ENCODE measurements around the gene PLN.

Gene PLN

GRCh38 chr6:118559659-118560058 lies 11.6 kb downstream of the PLN start:
- no peak for DNase-seq (ENCODE audit: low read depth)
- TF ChIP-seq CTCF (IDR thresholded peaks at IDR 0.05; ENCODE audit: insufficient read depth, low read depth, low read length, missing control alignments): no peak
- H3K4me3 ChIP-seq (ENCODE audit: low read length): no peak overlapping the region

GRCh38 chr6:118562248-118562647 lies 14.2 kb downstream of the PLN start:
- TF ChIP-seq CTCF (IDR thresholded peaks at IDR 0.05; ENCODE audit: insufficient read depth, low read depth, low read length, missing control alignments): no peak
- no peak overlapping the region for H3K4me3 ChIP-seq (ENCODE audit: low read length)
- no peak for DNase-seq (ENCODE audit: low read depth)

DNA sequence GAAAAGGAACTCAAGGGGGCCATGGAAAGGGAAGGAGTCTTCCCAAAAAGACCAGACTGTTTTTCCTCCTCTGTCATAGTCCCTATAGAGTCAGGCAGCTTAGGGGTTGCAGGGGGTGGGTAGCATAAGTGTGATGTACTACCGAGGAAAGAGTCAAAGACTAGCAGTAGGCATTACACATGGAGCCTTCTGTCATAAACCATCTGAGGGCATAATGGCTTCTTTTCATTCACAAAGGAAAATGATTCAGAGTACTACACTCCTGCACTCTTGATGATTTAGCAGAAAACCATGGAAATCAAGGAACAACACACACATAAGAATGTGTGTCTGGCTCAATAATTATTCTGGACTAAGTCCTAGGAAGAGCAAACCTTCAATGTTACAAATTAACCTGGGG lies 14.9 kb downstream of the PLN start:
- H3K4me3 ChIP-seq (ENCODE audit: low read length): no peak overlapping the region
- TF ChIP-seq CTCF (IDR thresholded peaks at IDR 0.05; ENCODE audit: insufficient read depth, low read depth, low read length, missing control alignments): no peak
- peak; percentile 13 for DNase-seq (ENCODE audit: low read depth)

- TF ChIP-seq CTCF (IDR thresholded peaks at IDR 0.05; ENCODE audit: insufficient read depth, low read depth, low read length, missing control alignments): peak; percentile 65
- no peak overlapping the region for H3K4me3 ChIP-seq (ENCODE audit: low read length)
- DNase-seq (ENCODE audit: low read depth): peak; percentile 65
Observed at GRCh38 chr6:118565311-118565960, 17.3 kb downstream of the PLN start.

GRCh38 chr6:118567974-118568373 lies 19.9 kb downstream of the PLN start:
- no peak overlapping the region for H3K4me3 ChIP-seq (ENCODE audit: low read length)
- no peak for DNase-seq (ENCODE audit: low read depth)
- TF ChIP-seq CTCF (IDR thresholded peaks at IDR 0.05; ENCODE audit: insufficient read depth, low read depth, low read length, missing control alignments): no peak

GRCh38 chr6:118569498-118569897 lies 21.4 kb downstream of the PLN start:
- DNase-seq (ENCODE audit: low read depth): peak; percentile 21
- TF ChIP-seq CTCF (IDR thresholded peaks at IDR 0.05; ENCODE audit: insufficient read depth, low read depth, low read length, missing control alignments): no peak
- H3K4me3 ChIP-seq (ENCODE audit: low read length): no peak overlapping the region

DNA sequence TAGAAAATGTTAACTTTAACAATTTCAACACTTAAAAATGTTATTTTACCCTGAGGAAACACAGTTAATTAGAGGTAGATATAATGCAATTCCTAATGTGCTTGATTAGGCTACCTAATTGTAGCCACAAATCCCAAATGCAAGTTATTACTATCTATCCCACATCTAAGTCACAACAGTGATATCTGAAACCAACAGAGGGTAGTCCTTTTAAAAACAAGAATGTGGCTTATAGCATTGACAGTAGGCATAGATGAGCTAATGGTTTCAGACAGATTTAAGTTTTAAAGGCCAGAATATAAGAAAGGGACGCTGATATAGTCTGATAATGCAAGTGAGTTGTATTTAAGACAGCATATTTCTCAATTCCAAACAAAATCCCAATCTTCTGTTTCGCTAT lies 23.0 kb downstream of the PLN start:
- TF ChIP-seq CTCF (IDR thresholded peaks at IDR 0.05; ENCODE audit: insufficient read depth, low read depth, low read length, missing control alignments): no peak
- no peak overlapping the region for H3K4me3 ChIP-seq (ENCODE audit: low read length)
- DNase-seq (ENCODE audit: low read depth): no peak

Data from epithelial cell of esophagus (primary cell).